HEK293 (cell line): ENCODE data around the gene KLK11.

Experiments used
- CTCF ChIA-PET: fragments of 350-600 bp; formaldehyde crosslinking; extraction: SDS; loops from one replicate; lab custom pipeline; 2021; ENCODE audit warnings: antibody characterized with exemption; lab: Yijun Ruan, JAX
- POLR2A ChIA-PET: fragments of 300-600 bp; formaldehyde crosslinking; extraction: SDS; loops from one replicate; lab custom pipeline; 2020; ENCODE audit warnings: antibody characterized with exemption, inconsistent platforms; lab: Yijun Ruan, JAX
- H3K27ac ChIP-seq: fragments of 200-500 bp; sonication (Bioruptor generic); 2 replicates; pipeline ENCODE4 v1.5.1; 2014; ENCODE audit warnings: low read depth, low read length, control low read depth, inconsistent platforms; ENCODE audit errors: extremely low read depth
- H3K36me3 ChIP-seq, 2 experiments: fragments of 200-500 bp in 1 of 2; sonication (Bioruptor generic) in 1 of 2; 1 replicate in 1 of 2; 2 replicates in 1 of 2; pipeline ENCODE4 v1.5.1; 2014 to 2017; ENCODE audit warnings: inconsistent platforms in 2 of 2, low read length in 2 of 2; ENCODE audit not compliant: control insufficient read depth in 2 of 2, insufficient read depth in 1 of 2
- H3K4me1 ChIP-seq: fragments of 200-500 bp; sonication (Bioruptor generic); 2 replicates; pipeline ENCODE4 v1.5.1; 2014; ENCODE audit warnings: mild to moderate bottlenecking, low read length, inconsistent platforms; ENCODE audit not compliant: control insufficient read depth, insufficient read depth
- H3K4me3 ChIP-seq: 2 replicates; pipeline ENCODE4 v1.5.1; 2011; ENCODE audit warnings: low read depth, mild to moderate bottlenecking, control low read depth, low read length, moderate library complexity
- H3K9me3 ChIP-seq: fragments of 200-500 bp; sonication (Bioruptor generic); 2 replicates; pipeline ENCODE4 v1.5.1; 2014; ENCODE audit warnings: low read depth, low read length, inconsistent platforms; ENCODE audit not compliant: control insufficient read depth, insufficient read depth
- KLF16 ChIP-seq: fragments of 450-650 bp; formaldehyde crosslinking; IDR thresholded peaks from 2 replicates; pipeline ENCODE4 v1.5.1; 2017; ENCODE audit warnings: missing biosample characterization, missing genetic modification characterization
- PBX3 ChIP-seq: sonication (generic); formaldehyde crosslinking; IDR thresholded peaks from 2 replicates; pipeline ENCODE4 v1.8.1; 2022; ENCODE audit warnings: mild to moderate bottlenecking, moderate library complexity, missing genetic modification reagents
- REPIN1 ChIP-seq: fragments of 450-650 bp; formaldehyde crosslinking; IDR thresholded peaks from 2 replicates; pipeline ENCODE4 v1.5.1; 2017; ENCODE audit warnings: missing biosample characterization, missing genetic modification characterization, low read depth
- SP2 ChIP-seq: fragments of 450-650 bp; formaldehyde crosslinking; IDR thresholded peaks from 2 replicates; pipeline ENCODE4 v1.5.1; 2016; ENCODE audit warnings: missing biosample characterization, missing genetic modification characterization
- YY1 ChIP-seq: fragments of 450-650 bp; formaldehyde crosslinking; IDR thresholded peaks from 2 replicates; pipeline ENCODE4 v1.5.1; 2018; ENCODE audit warnings: missing biosample characterization, missing genetic modification characterization
- ZBTB21 ChIP-seq: fragments of 450-650 bp; formaldehyde crosslinking; IDR thresholded peaks from 2 replicates; pipeline ENCODE4 v1.5.1; 2017; ENCODE audit warnings: missing biosample characterization, missing genetic modification characterization
- ZBTB7A ChIP-seq: fragments of 450-650 bp; formaldehyde crosslinking; IDR thresholded peaks from 2 replicates; pipeline ENCODE4 v1.5.1; 2016; ENCODE audit warnings: low read depth, missing biosample characterization, missing genetic modification characterization
- ZBTB8A ChIP-seq: fragments of 450-650 bp; formaldehyde crosslinking; IDR thresholded peaks from 2 replicates; pipeline ENCODE4 v1.5.1; 2016; ENCODE audit warnings: missing biosample characterization, missing genetic modification characterization
- ZFP37 ChIP-seq: fragments of 450-650 bp; formaldehyde crosslinking; IDR thresholded peaks from 2 replicates; pipeline ENCODE4 v1.5.1; 2016; ENCODE audit warnings: missing biosample characterization, missing genetic modification characterization
- ZFP41 ChIP-seq: fragments of 450-650 bp; formaldehyde crosslinking; IDR thresholded peaks from 2 replicates; pipeline ENCODE4 v1.5.1; 2016; ENCODE audit warnings: missing biosample characterization, missing genetic modification characterization, borderline replicate concordance
- ZNF112 ChIP-seq: fragments of 450-650 bp; formaldehyde crosslinking; IDR thresholded peaks from 2 replicates; pipeline ENCODE4 v1.5.0; 2017; ENCODE audit warnings: missing biosample characterization, missing genetic modification characterization
- ZNF2 ChIP-seq: fragments of 450-650 bp; formaldehyde crosslinking; IDR thresholded peaks from 2 replicates; pipeline ENCODE4 v1.5.1; 2016; ENCODE audit warnings: missing biosample characterization, missing genetic modification characterization
- ZNF223 ChIP-seq: fragments of 450-650 bp; formaldehyde crosslinking; IDR thresholded peaks from 2 replicates; pipeline ENCODE4 v1.5.1; 2016; ENCODE audit warnings: missing biosample characterization, missing genetic modification characterization
- ZNF311 ChIP-seq: fragments of 450-650 bp; formaldehyde crosslinking; IDR thresholded peaks from 2 replicates; pipeline ENCODE4 v1.5.1; 2017; ENCODE audit warnings: missing biosample characterization, missing genetic modification characterization, borderline replicate concordance
- ZNF610 ChIP-seq: fragments of 450-650 bp; formaldehyde crosslinking; IDR thresholded peaks from 2 replicates; pipeline ENCODE4 v1.5.1; 2016; ENCODE audit warnings: missing biosample characterization, missing genetic modification characterization, borderline replicate concordance
- ZNF626 ChIP-seq: fragments of 450-650 bp; sonication (Bioruptor Pico); formaldehyde crosslinking; IDR thresholded peaks from 2 replicates; pipeline ENCODE4 v1.5.1; 2018; ENCODE audit warnings: missing biosample characterization, missing genetic modification characterization, inconsistent platforms
- ZNF660 ChIP-seq: fragments of 450-650 bp; IDR thresholded peaks from 2 replicates; pipeline ENCODE4 v1.5.1; 2018; ENCODE audit warnings: missing biosample characterization, mild to moderate bottlenecking, missing genetic modification characterization
- ZNF670 ChIP-seq: fragments of 450-650 bp; formaldehyde crosslinking; IDR thresholded peaks from 2 replicates; pipeline ENCODE4 v1.5.1; 2016; ENCODE audit warnings: missing biosample characterization, missing genetic modification characterization, low read depth
- TF ChIP-seq, protein P1 (sequence below): fragments of 450-650 bp; formaldehyde crosslinking; IDR thresholded peaks from 2 replicates; pipeline ENCODE4 v1.5.1; 2016; ENCODE audit warnings: missing biosample characterization, missing genetic modification characterization
- TF ChIP-seq, protein P2 (sequence below): fragments of 450-650 bp; formaldehyde crosslinking; IDR thresholded peaks from 2 replicates; pipeline ENCODE4; 2016; ENCODE audit warnings: missing biosample characterization, missing genetic modification characterization

KLK11 gene

GRCh38 chr19:51043497-51043896 is 17.1 kb upstream of the KLK11 start:
- H3K9me3 ChIP-seq: no peaks in the 10 kb centered on the region
- H3K4me3 ChIP-seq: no peak overlapping the region
- no peaks in the 10 kb centered on the region for H3K4me1 ChIP-seq
- ChIA-PET POLR2A (no interaction called here), CTCF (interaction anchor here (0.8 kb wide), 1 partner anchor 23 kb away, joined by 3 read pairs; no protein-coding TSS in a partner anchor)
- TF ChIP-seq ZBTB8A (tag by site-specific recombination) (no peak), ZNF626 (tag by site-specific recombination) (no peak), YY1 (tag by site-specific recombination) (no peak), ZNF670 (tag by site-specific recombination) (no peak), REPIN1 (no peak), ZFP37 (tag by site-specific recombination) (no peak)
- H3K36me3 ChIP-seq: no peaks in the 10 kb centered on the region
- no peak overlapping the region for H3K27ac ChIP-seq

DNA sequence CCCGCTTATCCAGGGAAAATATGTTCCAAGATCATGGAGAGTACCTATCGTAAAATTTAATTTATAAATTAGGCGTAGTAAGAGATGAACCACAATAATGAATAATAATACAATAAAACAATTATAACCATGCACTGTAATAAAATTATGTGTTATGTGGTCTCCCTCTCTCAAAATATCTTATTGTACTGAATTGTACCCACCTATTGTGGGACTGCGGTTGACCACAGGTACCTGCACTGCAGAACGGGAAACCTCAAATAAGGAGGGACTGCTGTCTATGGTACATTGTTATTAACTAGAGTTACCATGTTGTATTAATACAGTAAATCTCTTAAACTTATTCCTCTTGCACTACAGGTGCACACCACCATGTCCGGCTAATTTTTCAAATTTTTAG is 13.7 kb upstream of the KLK11 start:
- CTCF ChIA-PET: interaction anchor here (1.1 kb wide), 1 partner anchor 19 kb away, joined by 6 read pairs; no protein-coding TSS in a partner anchor
- Histone ChIP-seq H3K9me3 (no peaks in the 10 kb centered on the region), H3K4me3 (no peak overlapping the region), H3K4me1 (no peaks in the 10 kb centered on the region), H3K27ac (no peak overlapping the region), H3K36me3 (no peaks in the 10 kb centered on the region)
- TF ChIP-seq ZNF2 (tag by site-specific recombination) (no peak), ZFP41 (tag by site-specific recombination) (no peak), ZNF311 (no peak), ZBTB21 (tag by site-specific recombination) (no peak), SP2 (tag by site-specific recombination) (no peak), PBX3 (CRISPR knock-in tag) (no peak), ZNF223 (tag by site-specific recombination) (no peak), ZBTB7A (tag by site-specific recombination) (no peak), ZNF660 (tag by site-specific recombination) (no peak), ZNF610 (tag by site-specific recombination) (no peak), KLF16 (tag by site-specific recombination) (no peak), ZNF112 (tag by site-specific recombination) (no peak)
- TF ChIP-seq, protein P1, sequence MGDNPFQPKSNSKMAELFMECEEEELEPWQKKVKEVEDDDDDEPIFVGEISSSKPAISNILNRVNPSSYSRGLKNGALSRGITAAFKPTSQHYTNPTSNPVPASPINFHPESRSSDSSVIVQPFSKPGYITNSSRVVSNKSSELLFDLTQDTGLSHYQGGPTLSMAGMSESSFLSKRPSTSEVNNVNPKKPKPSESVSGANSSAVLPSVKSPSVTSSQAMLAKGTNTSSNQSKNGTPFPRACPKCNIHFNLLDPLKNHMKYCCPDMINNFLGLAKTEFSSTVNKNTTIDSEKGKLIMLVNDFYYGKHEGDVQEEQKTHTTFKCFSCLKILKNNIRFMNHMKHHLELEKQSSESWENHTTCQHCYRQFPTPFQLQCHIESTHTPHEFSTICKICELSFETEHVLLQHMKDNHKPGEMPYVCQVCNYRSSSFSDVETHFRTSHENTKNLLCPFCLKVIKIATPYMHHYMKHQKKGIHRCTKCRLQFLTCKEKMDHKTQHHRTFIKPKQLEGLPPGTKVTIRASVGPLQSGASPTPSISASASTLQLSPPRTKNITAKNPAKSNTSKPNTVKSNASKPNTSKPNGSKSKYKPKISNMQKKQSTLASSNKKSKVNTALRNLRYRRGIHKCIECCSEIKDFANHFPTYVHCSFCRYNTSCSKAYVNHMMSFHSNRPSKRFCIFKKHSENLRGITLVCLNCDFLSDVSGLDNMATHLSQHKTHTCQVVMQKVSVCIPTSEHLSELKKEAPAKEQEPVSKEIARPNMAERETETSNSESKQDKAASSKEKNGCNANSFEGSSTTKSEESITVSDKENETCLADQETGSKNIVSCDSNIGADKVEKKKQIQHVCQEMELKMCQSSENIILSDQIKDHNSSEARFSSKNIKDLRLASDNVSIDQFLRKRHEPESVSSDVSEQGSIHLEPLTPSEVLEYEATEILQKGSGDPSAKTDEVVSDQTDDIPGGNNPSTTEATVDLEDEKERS (tag by site-specific recombination): no peak
- TF ChIP-seq, protein P2, sequence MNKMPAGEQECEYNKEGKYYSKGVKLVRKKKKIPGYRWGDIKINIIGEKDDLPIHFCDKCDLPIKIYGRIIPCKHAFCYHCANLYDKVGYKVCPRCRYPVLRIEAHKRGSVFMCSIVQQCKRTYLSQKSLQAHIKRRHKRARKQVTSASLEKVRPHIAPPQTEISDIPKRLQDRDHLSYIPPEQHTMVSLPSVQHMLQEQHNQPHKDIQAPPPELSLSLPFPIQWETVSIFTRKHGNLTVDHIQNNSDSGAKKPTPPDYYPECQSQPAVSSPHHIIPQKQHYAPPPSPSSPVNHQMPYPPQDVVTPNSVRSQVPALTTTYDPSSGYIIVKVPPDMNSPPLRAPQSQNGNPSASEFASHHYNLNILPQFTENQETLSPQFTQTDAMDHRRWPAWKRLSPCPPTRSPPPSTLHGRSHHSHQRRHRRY (tag by site-specific recombination): no peak
- POLR2A ChIA-PET: no interaction called here
